NCI-H2196 treated with DMSO at 0.1 percent for 48 hours (cell line): ENCODE data around the gene KCNH8.
"Not testable (repeated sequence)": the region's sequence is repeated elsewhere in the genome, so short reads cannot be mapped to it uniquely, and the experiment has no call there.

Experiments
- DNase-seq: peaks from one replicate; lab custom pipeline; 2025; ENCODE audit not compliant: unreplicated experiment; lab: John Stamatoyannopoulos, UW

The KCNH8 gene

DNA sequence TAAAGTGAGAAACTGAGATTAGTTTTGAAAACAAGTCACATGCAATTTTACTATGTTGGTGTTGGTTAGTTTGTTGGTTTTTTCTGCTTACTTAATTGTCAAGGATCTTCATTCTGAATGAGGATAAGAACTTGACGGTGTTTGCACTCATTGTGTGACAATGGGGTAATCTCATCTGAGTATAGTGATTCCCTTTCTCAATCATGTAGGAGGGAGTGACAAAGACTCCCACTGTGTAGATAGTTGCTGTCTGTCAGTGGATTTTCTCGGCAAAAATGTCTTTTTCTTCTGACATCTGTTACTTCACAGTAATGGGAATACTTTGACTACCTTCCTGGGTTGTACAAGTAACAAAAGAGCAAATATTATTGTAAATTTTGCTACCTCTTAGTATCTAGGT is 23.5 kb downstream of the KCNH8 start:
- no peak for DNase-seq

GRCh38 chr3:19173945-19174344 is 25.6 kb downstream of the KCNH8 start:
- no peak for DNase-seq

DNA sequence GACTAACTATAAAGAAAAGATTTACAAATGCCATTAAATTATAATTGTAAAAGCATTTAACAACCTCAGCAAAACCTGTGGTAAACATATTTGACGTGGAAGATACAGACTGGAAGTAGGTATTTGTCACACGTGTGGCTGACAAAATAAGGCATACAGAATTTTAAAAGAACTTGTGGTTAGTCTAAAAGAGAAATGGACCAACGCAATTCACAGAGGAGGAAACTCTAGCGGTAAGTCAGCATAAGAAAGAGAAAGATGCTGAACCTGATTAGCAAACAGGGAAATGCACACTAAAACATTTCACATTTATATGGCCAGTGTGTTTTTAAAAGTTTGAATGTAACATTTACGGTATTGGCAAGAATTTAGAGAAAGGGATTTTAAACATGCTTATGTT is 35.3 kb downstream of the KCNH8 start:
- no peak for DNase-seq

DNA sequence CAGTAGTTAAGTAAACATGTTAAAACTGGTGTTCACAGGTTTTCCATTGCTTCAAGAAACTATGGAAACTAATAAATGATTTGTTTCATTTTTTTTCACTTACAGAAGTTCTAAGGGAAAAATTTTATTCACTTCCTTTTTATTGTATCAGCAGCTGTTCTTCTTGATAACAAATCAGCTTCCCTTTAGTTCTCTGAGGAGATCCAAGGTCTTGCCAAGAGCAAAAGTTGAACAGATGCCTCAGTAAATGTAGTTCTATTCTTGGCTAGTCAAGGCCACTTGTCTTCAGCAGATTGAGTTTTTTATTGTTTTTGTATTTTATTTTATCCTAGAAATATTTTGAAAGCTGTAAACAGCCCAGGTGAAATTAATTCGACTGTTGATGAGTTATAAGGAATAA is 41.8 kb downstream of the KCNH8 start:
- no peak for DNase-seq

DNA sequence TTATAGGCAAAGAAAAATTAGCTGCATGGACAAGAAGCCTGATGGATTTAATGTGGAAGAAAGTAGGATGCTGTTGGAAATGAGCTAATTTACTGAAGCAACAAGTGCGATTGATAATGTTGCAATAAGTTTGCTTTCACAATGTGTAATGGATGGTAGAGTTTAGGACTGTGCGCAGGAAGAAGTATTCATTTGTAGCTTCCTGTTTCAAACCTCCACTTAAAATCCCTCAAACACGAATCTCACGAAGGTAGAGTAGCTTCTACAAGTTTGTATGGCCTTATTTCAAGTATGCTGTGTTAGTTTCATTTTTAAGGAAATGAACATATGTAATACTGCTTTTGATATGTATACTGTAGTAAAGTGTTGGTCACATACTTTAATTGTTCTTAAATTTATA is 42.3 kb downstream of the KCNH8 start:
- DNase-seq = no peak

GRCh38 chr3:19199131-19199530 is 50.8 kb downstream of the KCNH8 start:
- no peak for DNase-seq

GRCh38 chr3:19202303-19202702 is 54.0 kb downstream of the KCNH8 start:
- DNase-seq = no peak

DNA sequence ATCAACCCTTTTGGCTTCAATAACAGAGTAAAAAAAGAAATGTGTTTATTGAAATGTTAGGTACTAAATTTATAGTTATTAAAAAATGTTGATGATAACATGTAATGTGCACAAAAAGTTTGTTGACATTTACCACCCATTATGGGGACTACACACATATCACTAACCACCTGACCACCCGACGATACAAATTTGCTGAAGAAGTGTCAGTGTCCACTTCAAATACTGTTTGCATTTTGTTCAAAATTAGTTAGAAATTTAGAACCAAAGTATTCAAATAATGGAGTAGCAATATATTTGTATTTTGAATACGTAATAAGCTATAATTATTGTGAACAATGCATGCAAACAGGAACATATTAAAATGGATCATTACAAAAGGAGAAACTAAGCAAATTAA is 54.4 kb downstream of the KCNH8 start:
- DNase-seq = no peak

GRCh38 chr3:19206540-19206939 is 58.2 kb downstream of the KCNH8 start:
- DNase-seq = no peak

GRCh38 chr3:19213603-19214220 is 65.4 kb downstream of the KCNH8 start:
- DNase-seq = no peak

GRCh38 chr3:19215427-19215826 is 67.1 kb downstream of the KCNH8 start:
- DNase-seq = no peak

- DNase-seq = no peak
Observed at GRCh38 chr3:19216669-19217337, 68.5 kb downstream of the KCNH8 start.

DNA sequence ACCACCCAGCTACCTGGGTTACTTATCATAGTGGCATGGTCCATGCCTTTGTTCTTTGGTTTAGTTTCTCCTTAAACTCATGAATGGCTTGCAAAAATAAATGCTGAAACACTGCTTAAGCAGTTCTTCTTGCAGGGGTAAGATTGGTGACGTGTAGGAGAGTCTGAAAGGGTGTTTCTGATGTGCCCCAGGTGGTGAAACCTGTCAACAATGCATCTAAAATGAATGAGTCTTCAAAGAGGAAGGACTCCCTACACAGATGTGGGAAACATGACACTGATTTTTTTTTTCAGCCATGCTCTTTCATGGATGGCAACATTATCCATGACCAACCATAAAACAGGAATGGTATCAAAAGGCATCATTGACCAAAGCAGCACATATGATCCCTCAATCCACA is 72.0 kb downstream of the KCNH8 start:
- no peak for DNase-seq

GRCh38 chr3:19221081-19221480 is 72.8 kb downstream of the KCNH8 start:
- DNase-seq = no peak

- no peak for DNase-seq
Observed at GRCh38 chr3:19226479-19226878, 78.2 kb downstream of the KCNH8 start.

DNA sequence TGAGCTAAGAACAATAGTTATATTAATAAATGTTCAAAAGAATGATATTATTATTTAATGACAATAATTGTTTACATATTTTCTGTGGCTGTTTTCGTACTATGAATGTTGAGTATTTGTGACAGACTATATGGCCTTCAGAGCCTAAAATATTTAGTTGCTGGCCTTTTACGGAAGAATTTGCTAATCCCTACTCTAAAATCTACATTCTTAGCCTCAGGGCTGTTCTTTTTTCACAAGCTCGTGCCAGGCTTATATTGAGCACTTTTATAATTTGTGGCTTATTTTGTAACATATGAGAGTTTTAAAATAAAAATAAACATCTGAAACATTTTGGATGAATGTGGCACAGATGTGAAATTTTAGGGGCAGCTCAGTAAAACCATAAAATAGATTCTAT is 79.9 kb downstream of the KCNH8 start:
- DNase-seq = no peak

GRCh38 chr3:19229086-19229485 is 80.8 kb downstream of the KCNH8 start:
- no peak for DNase-seq

- DNase-seq = not testable (repeated sequence)
Observed at GRCh38 chr3:19229881-19230280, 81.6 kb downstream of the KCNH8 start.

- DNase-seq = no peak
Observed at GRCh38 chr3:19231792-19232461, 83.6 kb downstream of the KCNH8 start.

- DNase-seq = no peak
Observed at GRCh38 chr3:19232566-19232965, 84.3 kb downstream of the KCNH8 start.

- DNase-seq = not testable (repeated sequence)
Observed at GRCh38 chr3:19233882-19234784, 85.8 kb downstream of the KCNH8 start.
